H1 (cell line): ENCODE data around the gene FARSB. TPM values are rescaled to one million over a fixed set of nuclear protein-coding genes. Genes with fewer than 3 reads are reported as not detected.

Experiments
- CTCF ChIA-PET: fragments of 300-600 bp; sonication (Branson Sonifier 250); formaldehyde crosslinking; loops from one replicate; lab custom pipeline; 2021; ENCODE audit not compliant: partially characterized antibody; lab: Charles Lee
- POLR2A ChIA-PET: fragments of 300-600 bp; sonication (Branson Sonifier 250); formaldehyde crosslinking; loops from one replicate; lab custom pipeline; 2021; ENCODE audit warnings: inconsistent platforms; ENCODE audit not compliant: partially characterized antibody; lab: Charles Lee
- DNase-seq, 2 experiments: peaks; one replicate each; pipeline versions ENCODE4 v3.0.0 to v3.0.0-alpha.2; 2010 to 2022; ENCODE audit warnings: low spot score in 2 of 2, low read depth in 1 of 2, mixed read lengths in 1 of 2
- FAIRE-seq: peaks from 2 replicates; lab custom pipeline; 2011; peaks lifted over from hg19 to GRCh38; lab: Jason Lieb, UNC
- H2AFZ ChIP-seq: 2 replicates; pipeline ENCODE4 v1.8.1; 2012; ENCODE audit warnings: low read length, inconsistent platforms
- H2AK5ac ChIP-seq: 2 replicates; pipeline ENCODE4 v1.6.1; 2013; ENCODE audit warnings: low read depth, low read length
- H2BK120ac ChIP-seq: replicated peaks from 2 replicates; pipeline ENCODE3; 2013; ENCODE audit warnings: low read depth, low read length, inconsistent platforms
- H2BK12ac ChIP-seq: 2 replicates; pipeline ENCODE4 v1.6.1; 2013; ENCODE audit warnings: low read depth, low read length
- H2BK15ac ChIP-seq: 2 replicates; pipeline ENCODE4 v1.6.1; 2013; ENCODE audit warnings: low read length
- H2BK20ac ChIP-seq: 2 replicates; pipeline ENCODE4 v1.6.1; 2013; ENCODE audit warnings: low read length
- H2BK5ac ChIP-seq: 2 replicates; pipeline ENCODE4 v1.6.1; 2013; ENCODE audit warnings: low read depth, low read length
- H3K14ac ChIP-seq: 2 replicates; pipeline ENCODE4 v1.6.1; 2013; ENCODE audit warnings: inconsistent platforms; ENCODE audit not compliant: insufficient read length
- H3K18ac ChIP-seq: 2 replicates; pipeline ENCODE4 v1.6.1; 2013; ENCODE audit warnings: low read length; ENCODE audit errors: extremely low read depth
- H3K23ac ChIP-seq: 2 replicates; pipeline ENCODE4 v1.6.1; 2013; ENCODE audit warnings: inconsistent platforms; ENCODE audit not compliant: insufficient read length
- H3K23me2 ChIP-seq: 2 replicates; pipeline ENCODE4 v1.6.1; 2013; ENCODE audit warnings: low read depth, low read length
- H3K27ac ChIP-seq: 2 replicates; pipeline ENCODE4 v1.6.1; 2011; ENCODE audit warnings: low read depth, low read length, inconsistent platforms
- H3K27me3 ChIP-seq, 4 experiments: replicated peaks in 1 of 4; 1 replicate in 1 of 4; 2 replicates in 3 of 4; pipeline versions ENCODE4 v1.6.1 to v1.8.1; 2011 to 2013; ENCODE audit warnings: low read length in 3 of 4, mild to moderate bottlenecking in 3 of 4, inconsistent platforms in 2 of 4, mixed read lengths in 2 of 4, moderate library complexity in 1 of 4; ENCODE audit not compliant: control insufficient read depth in 3 of 4, insufficient read depth in 3 of 4; ENCODE audit errors: extremely low read depth in 1 of 4
- H3K36me3 ChIP-seq, 4 experiments: 2 replicates each; pipeline versions ENCODE4 v1.6.1 to v1.8.1; 2011 to 2013; ENCODE audit warnings: mild to moderate bottlenecking in 4 of 4, low read length in 3 of 4, moderate library complexity in 2 of 4, control low read depth in 1 of 4, inconsistent platforms in 1 of 4; ENCODE audit not compliant: insufficient read depth in 4 of 4, control insufficient read depth in 2 of 4
- H3K4ac ChIP-seq: replicated peaks from 2 replicates; pipeline ENCODE3; 2013; ENCODE audit warnings: low read length, low read depth, mixed read lengths, inconsistent platforms; ENCODE audit not compliant: insufficient read length
- H3K4me1 ChIP-seq, 4 experiments: replicated peaks in 1 of 4; 1 replicate in 1 of 4; 2 replicates in 3 of 4; pipeline versions ENCODE4 v1.6.1 to v1.8.1; 2011 to 2013; ENCODE audit warnings: low read length in 3 of 4, inconsistent platforms in 2 of 4, mixed read lengths in 1 of 4; ENCODE audit not compliant: insufficient read depth in 4 of 4, control insufficient read depth in 3 of 4
- H3K4me2 ChIP-seq, 2 experiments: 2 replicates each; pipeline versions ENCODE4 v1.6.1 to v1.8.1; 2011 to 2013; ENCODE audit warnings: low read depth in 2 of 2, low read length in 2 of 2, control low read depth in 1 of 2, inconsistent platforms in 1 of 2, mild to moderate bottlenecking in 1 of 2; ENCODE audit not compliant: insufficient read depth in 1 of 2
- H3K4me3 ChIP-seq, 4 experiments: fragments of 200-600, 300-600 bp in 1 of 4; sonication (generic), shearing (Covaris generic), sonication (Bioruptor Twin) in 1 of 4; 2 replicates each; pipeline versions ENCODE4 v1.5.1 to v1.8.1; 2011 to 2016; ENCODE audit warnings: low read length in 4 of 4, low read depth in 3 of 4, control low read depth in 2 of 4, inconsistent platforms in 2 of 4, mild to moderate bottlenecking in 2 of 4, mixed read lengths in 1 of 4, moderate library complexity in 1 of 4; ENCODE audit not compliant: insufficient read depth in 2 of 4; ENCODE audit errors: extremely low read depth in 1 of 4
- H3K56ac ChIP-seq: replicated peaks from 2 replicates; pipeline ENCODE3; 2013; ENCODE audit warnings: low read depth, mild to moderate bottlenecking, mixed read lengths, low read length, inconsistent platforms; ENCODE audit not compliant: insufficient read length
- H3K79me1 ChIP-seq: 2 replicates; pipeline ENCODE4 v1.6.1; 2013; ENCODE audit warnings: low read depth, low read length, control low read depth
- H3K79me2 ChIP-seq, 2 experiments: 2 replicates each; pipeline versions ENCODE4 v1.6.1 to v1.8.1; 2012 to 2013; ENCODE audit warnings: low read length in 2 of 2, mild to moderate bottlenecking in 2 of 2, inconsistent platforms in 1 of 2; ENCODE audit not compliant: insufficient read depth in 2 of 2, control insufficient read depth in 1 of 2
- H3K9ac ChIP-seq, 4 experiments: replicated peaks in 1 of 4; 1 replicate in 1 of 4; 2 replicates in 3 of 4; pipeline versions ENCODE4 v1.6.1 to v1.8.1; 2011 to 2013; ENCODE audit warnings: low read depth in 3 of 4, low read length in 3 of 4, control low read depth in 2 of 4, mild to moderate bottlenecking in 2 of 4, moderate library complexity in 2 of 4, inconsistent platforms in 1 of 4; ENCODE audit errors: extremely low read depth in 1 of 4
- H3K9me3 ChIP-seq, 2 experiments: 2 replicates each; pipeline versions ENCODE4 v1.6.1 to v1.8.1; 2012 to 2013; ENCODE audit warnings: mild to moderate bottlenecking in 2 of 2, moderate library complexity in 2 of 2, control low read depth in 1 of 2, inconsistent platforms in 1 of 2, low read depth in 1 of 2, low read length in 1 of 2, mixed read lengths in 1 of 2; ENCODE audit not compliant: insufficient read depth in 2 of 2
- H4K20me1 ChIP-seq, 2 experiments: replicated peaks in 1 of 2; 2 replicates each; pipeline versions ENCODE3 to v1.8.1; 2011 to 2013; ENCODE audit warnings: inconsistent platforms in 2 of 2, low read length in 2 of 2, mild to moderate bottlenecking in 1 of 2; ENCODE audit not compliant: insufficient read depth in 2 of 2, control insufficient read depth in 1 of 2
- H4K5ac ChIP-seq: 2 replicates; pipeline ENCODE4 v1.6.1; 2013; ENCODE audit warnings: low read length, low read depth, mixed read lengths, inconsistent platforms; ENCODE audit not compliant: insufficient read length
- H4K8ac ChIP-seq: 2 replicates; pipeline ENCODE4 v1.8.0; 2013; ENCODE audit warnings: mild to moderate bottlenecking, moderate library complexity, low read length, inconsistent platforms; ENCODE audit not compliant: insufficient read depth; ENCODE audit errors: extremely low read depth
- H4K91ac ChIP-seq: replicated peaks from 2 replicates; pipeline ENCODE3; 2013; ENCODE audit warnings: low read length, mixed read lengths, inconsistent platforms; ENCODE audit not compliant: insufficient read length
- CREB1 ChIP-seq: IDR thresholded peaks from 2 replicates; pipeline ENCODE4 v1.6.1; 2012; ENCODE audit warnings: inconsistent platforms
- POLR2AphosphoS5 ChIP-seq: IDR thresholded peaks from 2 replicates; pipeline ENCODE4 v1.6.1; 2011; ENCODE audit warnings: low read depth, low read length
- WGBS, 2 experiments: shearing (Covaris generic) in 1 of 2; methylation state at CpG; one replicate each; pipeline versions ENCODE4 v1.1.6 to v1.1.7; 2013 to 2015; ENCODE audit warnings: low lambda C conversion rate in 2 of 2, mixed read lengths in 2 of 2, inconsistent platforms in 1 of 2, low coverage in 1 of 2, missing lambda C conversion rate in 1 of 2; ENCODE audit not compliant: insufficient replicate concordance in 2 of 2, insufficient coverage in 1 of 2, insufficient read length in 1 of 2; ENCODE audit errors: extremely low coverage in 1 of 2, missing lambda C conversion rate in 1 of 2; 5-methylcytosine and 5-hydroxymethylcytosine counted together
- polyA plus RNA-seq, 7 experiments: library from polyadenylated mRNA; depleted of rRNA in 3 of 7; stranded (reverse) in 5 of 7; unstranded in 2 of 7; fragments of >200 nt in 5 of 7; fragments of 200-250 nt in 2 of 7; gene quantifications; 1 replicate in 5 of 7; 2 replicates in 1 of 7; 4 replicates in 1 of 7; pipeline versions ENCODE4 v1.2.1 to v1.2.3, GENCODE V29; 2011 to 2013; ENCODE audit warnings: missing spikeins in 2 of 7, mixed read lengths in 2 of 7
- total RNA-seq: library from RNA; stranded (reverse); fragmentation: NEBNext Ultra II Directional; extraction: Animal tissue kit (Norgen Biotek cat#: 25700); gene quantifications from 2 replicates; pipeline ENCODE4 v1.2.1, GENCODE V29; 2021

FARSB gene
- total and polyA plus RNA-seq, 2 of the 8 experiments (the other 6 are each of a cell fraction or from before 2014, with no cell fraction given): 21.0 to 37.9 TPM

GRCh38 chr2:222563936-222564335 is 92.0 kb downstream of the FARSB start:
- H3K9ac ChIP-seq: no peak overlapping the region
- no peaks in the 10 kb centered on the region for H3K4me1 ChIP-seq
- H3K27me3 ChIP-seq: no peaks in the 10 kb centered on the region; a peak in 1 of 7 replicates
- no peak overlapping the region for H2BK120ac ChIP-seq
- H2BK20ac ChIP-seq: no peak overlapping the region
- TF ChIP-seq CREB1 (no peak), POLR2AphosphoS5 (0 out of 2 replicates have a peak, but pooled peaks have one; percentile 38)
- no peak overlapping the region for H3K4me3 ChIP-seq
- no peak overlapping the region for H3K18ac ChIP-seq
- H3K27ac ChIP-seq: no peak overlapping the region
- 95% methylated on average over 6 of the region's 6 CpGs; no CpG with 5 or more reads in 1 of the 2 experiments for WGBS, 2 experiments
- ChIA-PET CTCF (interaction anchor here (0.7 to 3.9 kb wide), 4 partner anchors 10 to 260 kb away, joined by 3 to 18 read pairs (median 4); no protein-coding TSS in a partner anchor), POLR2A (no interaction called here)
- H3K9me3 ChIP-seq: no peaks in the 10 kb centered on the region
- H4K91ac ChIP-seq: no peak overlapping the region
- no peak overlapping the region for H2BK5ac ChIP-seq
- no peak overlapping the region for H2AK5ac ChIP-seq
- H2AFZ ChIP-seq: no peak overlapping the region
- H4K8ac ChIP-seq: no peak overlapping the region
- no peak overlapping the region for H3K4ac ChIP-seq
- H2BK12ac ChIP-seq: no peak overlapping the region
- H3K79me2 ChIP-seq: no peaks in the 10 kb centered on the region
- no peak overlapping the region for H3K23ac ChIP-seq
- H3K4me2 ChIP-seq: no peak overlapping the region
- H4K5ac ChIP-seq: no peak overlapping the region
- DNase-seq (no peak), FAIRE-seq (no peak)
- H2BK15ac ChIP-seq: no peak overlapping the region
- H3K23me2 ChIP-seq: no peaks in the 10 kb centered on the region
- no peaks in the 10 kb centered on the region for H3K79me1 ChIP-seq
- H3K56ac ChIP-seq: no peak overlapping the region
- H4K20me1 ChIP-seq: peaks cover 0 to 4% of the 10 kb centered on the region in 2 experiments
- peaks cover 0 to 5% (median 3%) of the 10 kb centered on the region in 4 experiments; a peak in 3 of 8 replicates for H3K36me3 ChIP-seq
- H3K14ac ChIP-seq: no peak overlapping the region
